Measurements from ENCODE around the gene INSIG1.

The INSIG1 gene

GRCh38 chr7:155349601-155350331 lies 52.1 kb downstream of the INSIG1 start:
- no peak for DNase-seq (ENCODE audit: low read depth in 2 of 2)

DNA sequence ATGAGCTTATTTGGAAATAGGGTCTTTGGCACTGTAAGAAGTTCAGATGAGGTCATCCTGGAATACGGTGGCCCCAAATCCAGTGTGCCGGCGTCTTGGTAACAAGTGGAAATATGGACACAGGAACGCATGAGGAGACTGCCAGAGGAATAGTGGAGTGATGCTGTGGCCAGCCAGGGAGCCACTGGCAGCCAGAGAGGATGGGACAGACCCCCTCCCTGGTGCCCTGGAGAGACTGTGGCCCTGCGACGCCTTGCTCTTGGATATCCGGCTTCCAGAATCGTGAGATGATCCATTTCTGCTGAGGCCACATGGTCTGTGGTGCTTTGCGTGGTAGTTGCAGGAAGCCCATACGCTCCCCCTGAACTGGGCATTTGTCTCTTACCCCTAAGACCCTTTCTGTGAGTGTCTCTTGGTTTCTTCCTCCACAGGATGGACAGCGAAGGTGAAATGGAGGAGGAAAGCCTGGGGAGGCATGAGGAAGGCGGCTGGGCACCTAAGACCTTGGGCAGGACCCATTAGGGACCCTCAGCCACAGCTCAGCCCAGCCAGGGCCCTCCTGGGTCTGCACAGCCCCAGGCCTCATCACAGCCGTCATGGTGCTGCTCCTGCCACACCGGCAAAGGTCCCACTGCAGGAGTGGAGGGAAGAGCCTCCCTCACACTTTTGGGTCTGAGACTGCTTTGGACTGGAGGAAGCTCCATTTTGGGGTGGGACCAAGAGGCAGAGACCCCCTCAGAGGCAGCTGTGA lies 53.6 kb downstream of the INSIG1 start:
- DNase-seq (ENCODE audit: low read depth in 2 of 2) = no peak

DNA sequence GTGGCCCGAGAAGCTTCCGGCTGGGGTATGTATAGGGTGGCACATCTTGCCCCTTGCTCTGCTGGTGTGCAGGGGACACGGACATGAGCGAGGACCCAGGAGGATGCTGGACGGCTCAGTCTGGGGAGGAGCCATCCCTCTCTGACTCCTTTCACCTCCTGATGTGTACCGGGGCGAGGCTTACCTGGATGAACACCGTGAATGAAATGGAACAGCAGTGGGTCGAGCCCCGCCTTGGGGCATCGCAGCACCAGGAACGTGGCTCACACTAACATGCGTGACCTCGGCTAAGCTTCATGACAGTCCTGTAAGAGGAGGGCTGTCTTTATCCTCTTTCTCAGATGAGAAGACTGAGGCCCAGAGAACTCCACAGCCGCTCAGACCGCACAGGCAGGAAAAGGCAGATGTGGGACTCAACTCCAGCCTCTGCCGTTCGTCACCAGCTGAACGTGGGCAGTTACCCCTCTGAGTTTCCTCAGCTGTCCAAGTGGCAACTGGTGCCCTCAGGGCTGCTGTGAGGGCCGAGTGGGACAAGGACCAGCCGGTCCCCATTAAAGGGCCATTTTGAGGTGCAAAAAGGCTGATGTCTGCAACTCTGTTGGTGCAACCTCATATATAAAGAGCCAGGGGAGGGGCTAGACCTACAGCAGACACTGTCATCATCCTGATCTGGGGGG lies 54.5 kb downstream of the INSIG1 start:
- DNase-seq (ENCODE audit: low read depth in 2 of 2) = no peak

GRCh38 chr7:155352753-155353115 lies 55.1 kb downstream of the INSIG1 start:
- no peak for DNase-seq (ENCODE audit: low read depth in 2 of 2)

DNA sequence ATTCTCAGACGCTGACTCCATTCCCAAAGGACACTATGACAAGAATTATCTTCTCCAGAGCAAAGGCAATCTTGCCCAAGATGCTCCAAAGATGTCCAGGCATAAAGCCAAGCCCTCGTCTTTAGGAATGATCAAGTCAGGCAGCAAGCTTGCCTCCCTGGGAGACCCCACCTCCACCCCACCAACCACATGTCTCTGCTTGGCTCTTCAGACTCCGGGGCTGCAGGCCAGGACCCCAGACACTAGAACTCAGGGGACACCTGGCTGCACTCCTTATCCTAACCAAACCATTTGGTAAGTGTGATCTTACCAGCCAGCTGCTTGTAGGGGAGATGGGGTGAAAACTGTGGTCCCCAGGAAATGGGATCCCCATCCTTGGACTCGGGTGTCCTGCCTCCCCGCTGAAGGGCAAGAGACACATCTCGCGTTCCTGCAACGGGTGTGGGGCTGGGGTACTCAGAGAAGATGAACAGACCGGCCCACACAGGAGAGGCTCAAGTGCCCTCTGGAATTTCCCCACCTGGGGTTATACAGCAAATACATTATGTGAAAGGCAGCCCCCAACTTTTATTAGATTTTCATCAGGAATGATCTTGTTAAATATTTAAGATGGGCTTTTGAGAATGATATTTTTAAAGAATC lies 55.7 kb downstream of the INSIG1 start:
- no peak for DNase-seq (ENCODE audit: low read depth in 2 of 2)

GRCh38 chr7:155354371-155355048 lies 56.8 kb downstream of the INSIG1 start:
- no peak for DNase-seq (ENCODE audit: low read depth in 2 of 2)

GRCh38 chr7:155355176-155355575 lies 57.5 kb downstream of the INSIG1 start:
- no peak for DNase-seq (ENCODE audit: low read depth in 2 of 2)

GRCh38 chr7:155355745-155356144 lies 58.1 kb downstream of the INSIG1 start:
- no peak for DNase-seq (ENCODE audit: low read depth in 2 of 2)

DNA sequence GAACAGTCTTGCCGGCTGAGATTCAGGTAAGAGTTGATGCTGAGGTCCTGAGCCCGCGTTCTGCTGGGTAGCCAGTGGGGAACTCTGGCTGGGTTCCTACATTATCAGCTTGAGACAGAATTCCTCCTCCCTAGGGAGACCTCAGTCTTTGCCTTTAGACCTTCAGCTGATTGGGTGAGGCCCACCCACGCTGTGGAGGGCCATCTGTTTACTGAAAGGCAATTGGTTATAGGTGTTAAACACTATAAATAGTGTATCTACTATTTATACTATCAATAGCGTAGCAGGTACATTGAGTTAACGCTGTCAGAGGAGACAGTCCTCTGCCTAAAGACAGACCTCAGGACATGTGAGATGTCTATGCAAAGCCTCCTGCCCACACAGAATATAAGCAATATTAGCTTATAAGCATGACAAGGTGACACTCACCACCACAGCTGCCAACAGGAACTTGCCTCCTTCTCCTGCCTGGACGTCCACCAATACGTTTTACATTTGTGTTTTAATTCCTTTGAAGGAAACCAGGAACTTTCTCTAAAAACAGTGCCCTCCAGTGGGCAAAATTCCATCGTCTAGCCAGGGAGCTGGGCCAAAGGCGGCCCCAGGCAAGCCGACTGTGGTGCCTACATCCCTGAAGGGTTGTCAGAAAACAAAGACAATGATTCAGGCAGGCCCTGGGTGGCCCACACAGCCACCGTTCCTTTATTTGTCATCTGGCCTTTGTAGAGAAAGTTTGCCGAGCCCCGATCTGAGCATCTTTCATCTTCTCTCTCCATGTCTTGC lies 58.8 kb downstream of the INSIG1 start:
- no peak for DNase-seq (ENCODE audit: low read depth in 2 of 2)

DNA sequence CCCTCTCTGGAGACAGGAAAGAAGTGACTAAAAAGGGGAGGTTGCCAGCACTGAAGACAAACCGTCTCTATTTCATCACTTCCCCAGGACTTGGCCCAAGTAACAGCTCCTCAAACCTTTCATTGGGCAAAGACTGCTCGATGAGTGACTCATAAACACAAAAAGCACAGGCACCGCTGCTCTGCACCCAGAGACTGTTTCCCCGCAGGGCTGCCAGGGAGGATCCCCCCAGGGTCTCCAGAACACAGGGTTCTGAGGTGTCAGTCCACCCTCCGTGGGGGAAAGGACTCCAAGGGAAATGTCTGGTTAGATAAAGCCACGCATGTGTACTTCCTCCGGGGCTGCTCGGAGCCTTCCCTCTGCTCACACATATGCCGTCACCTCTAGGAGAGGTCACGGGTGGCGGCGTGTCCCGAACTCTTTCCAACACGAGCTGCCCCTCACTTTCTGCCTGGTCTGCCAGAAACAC lies 59.9 kb downstream of the INSIG1 start:
- no peak for DNase-seq (ENCODE audit: low read depth in 2 of 2)

GRCh38 chr7:155358066-155358947 lies 60.6 kb downstream of the INSIG1 start:
- DNase-seq (ENCODE audit: low read depth in 2 of 2) = no peak

- no peak for DNase-seq (ENCODE audit: low read depth in 2 of 2)
These were observed 61.5 kb downstream of the INSIG1 start for GRCh38 chr7:155358948-155359712.
